ENCODE measurements around the gene PHAF1. TPM values are rescaled to one million over a fixed set of nuclear protein-coding genes. Genes with fewer than 3 reads are reported as not detected.
"Not testable (repeated sequence)": the region's sequence is repeated elsewhere in the genome, so short reads cannot be mapped to it uniquely, and the experiment has no call there.

PHAF1 gene
- total RNA-seq, 1 donor from 2014 or later: 8.8 TPM

- DNase-seq (ENCODE audit: low spot score): no peak
- intact Hi-C loops (cut with DNase I): no loop called here
Observed at GRCh38 chr16:67101311-67102082, 8.2 kb upstream of the PHAF1 start.

GRCh38 chr16:67104061-67104460 lies 5.7 kb upstream of the PHAF1 start:
- intact Hi-C loops (cut with DNase I): no loop called here
- no peak for DNase-seq (ENCODE audit: low spot score)

GRCh38 chr16:67104845-67105244 lies 4.9 kb upstream of the PHAF1 start:
- DNase-seq (ENCODE audit: low spot score): no peak
- intact Hi-C loops (cut with DNase I): loop anchor here (5.0 kb wide), 2 partner anchors 52 to 78 kb away; partner anchors contain the start of genes CBFB, FBXL8 and TRADD

GRCh38 chr16:67105246-67105645 lies 4.5 kb upstream of the PHAF1 start:
- intact Hi-C loops (cut with DNase I): loop anchor here (5.0 kb wide), 2 partner anchors 52 to 78 kb away; partner anchors contain the start of genes CBFB, FBXL8 and TRADD

GRCh38 chr16:67105881-67106280 lies 3.9 kb upstream of the PHAF1 start:
- no peak for DNase-seq (ENCODE audit: low spot score)
- intact Hi-C loops (cut with DNase I): loop anchor here (5.0 kb wide), 2 partner anchors 51 to 79 kb away; partner anchors contain the start of genes CBFB, FBXL8 and TRADD

More at GRCh38 chr16:67105246-67105645, 4.5 kb upstream of the PHAF1 start:
- no peak for DNase-seq (ENCODE audit: low spot score)

GRCh38 chr16:67108489-67108888 lies 1.3 kb upstream of the PHAF1 start:
- DNase-seq (ENCODE audit: low spot score): no peak
- intact Hi-C loops (cut with DNase I): loop anchor here (5.0 kb wide), 2 partner anchors 49 to 81 kb away; partner anchors contain the start of genes CBFB, FBXL8 and TRADD

GRCh38 chr16:67108931-67109406 lies 772 bp upstream of the PHAF1 start:
- no peak for DNase-seq (ENCODE audit: low spot score)
- intact Hi-C loops (cut with DNase I): loop anchor here (5.0 kb wide), 2 partner anchors 48 to 82 kb away; partner anchors contain the start of genes CBFB, FBXL8 and TRADD

- intact Hi-C loops (cut with DNase I): no loop called here
- DNase-seq (ENCODE audit: low spot score): no peak
Observed at GRCh38 chr16:67111951-67112444, 2.3 kb downstream of the PHAF1 start.

- intact Hi-C loops (cut with DNase I): no loop called here
Observed at GRCh38 chr16:67112591-67113399, 3.1 kb downstream of the PHAF1 start.

GRCh38 chr16:67114793-67115192 lies 5.1 kb downstream of the PHAF1 start:
- intact Hi-C loops (cut with DNase I): no loop called here
- DNase-seq (ENCODE audit: low spot score): no peak

More at GRCh38 chr16:67112591-67113399, 3.1 kb downstream of the PHAF1 start:
- no peak for DNase-seq (ENCODE audit: low spot score)

GRCh38 chr16:67115639-67116038 lies 5.9 kb downstream of the PHAF1 start:
- intact Hi-C loops (cut with DNase I): no loop called here
- no peak for DNase-seq (ENCODE audit: low spot score)

GRCh38 chr16:67116388-67117311 lies 6.9 kb downstream of the PHAF1 start:
- intact Hi-C loops (cut with DNase I): no loop called here
- no peak for DNase-seq (ENCODE audit: low spot score)

- intact Hi-C loops (cut with DNase I): no loop called here
- no peak for DNase-seq (ENCODE audit: low spot score)
Observed at GRCh38 chr16:67117716-67118115, 8.0 kb downstream of the PHAF1 start.

GRCh38 chr16:67120025-67120424 lies 10.3 kb downstream of the PHAF1 start:
- DNase-seq (ENCODE audit: low spot score): no peak
- intact Hi-C loops (cut with DNase I): no loop called here

GRCh38 chr16:67122799-67123198 lies 13.1 kb downstream of the PHAF1 start:
- DNase-seq (ENCODE audit: low spot score): not testable (repeated sequence)

GRCh38 chr16:67128417-67128816 lies 18.7 kb downstream of the PHAF1 start:
- intact Hi-C loops (cut with DNase I): no loop called here
- DNase-seq (ENCODE audit: low spot score): no peak

More at GRCh38 chr16:67122799-67123198, 13.1 kb downstream of the PHAF1 start:
- intact Hi-C loops (cut with DNase I): not testable (repeated sequence)

GRCh38 chr16:67128887-67129286 lies 19.1 kb downstream of the PHAF1 start:
- intact Hi-C loops (cut with DNase I): no loop called here
- DNase-seq (ENCODE audit: low spot score): no peak

- intact Hi-C loops (cut with DNase I): no loop called here
- no peak for DNase-seq (ENCODE audit: low spot score)
Observed at GRCh38 chr16:67129422-67129821, 19.7 kb downstream of the PHAF1 start.

- intact Hi-C loops (cut with DNase I): no loop called here
- no peak for DNase-seq (ENCODE audit: low spot score)
Observed at GRCh38 chr16:67137605-67138004, 27.9 kb downstream of the PHAF1 start.

Data from cardiac septum (tissue), 1 donor.